T-helper 2 cell (primary cell): ENCODE measurements around the gene RAB3IL1.
A peak's percentile ranks its signal among the peaks of the same experiment; 100 is the strongest.

Source experiments
- DNase-seq, 5 experiments: peaks; one replicate each; pipeline versions ENCODE4 v3.0.0 to v3.0.0-alpha.2; 2012 to 2022

The RAB3IL1 gene

DNA sequence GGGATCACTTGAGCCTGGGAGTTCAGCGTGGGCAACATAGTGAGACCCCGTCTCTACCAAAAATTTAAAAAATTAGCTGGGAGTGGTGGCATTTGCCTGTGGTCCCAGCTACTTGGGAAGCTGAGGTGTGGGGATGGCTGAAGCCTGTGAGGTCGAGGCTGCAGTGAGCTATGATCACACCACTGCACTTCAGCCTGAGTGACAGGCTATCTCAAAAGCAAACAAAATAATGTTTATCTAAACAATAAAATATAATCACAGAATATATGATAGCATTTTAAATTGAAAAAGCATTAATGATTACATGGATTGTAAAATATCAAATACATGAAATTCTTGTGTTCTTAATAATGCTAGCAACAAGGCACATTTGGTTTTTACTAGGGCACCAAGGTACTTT, 35.5 kb upstream of the RAB3IL1 start:
- DNase-seq = no peak

DNA sequence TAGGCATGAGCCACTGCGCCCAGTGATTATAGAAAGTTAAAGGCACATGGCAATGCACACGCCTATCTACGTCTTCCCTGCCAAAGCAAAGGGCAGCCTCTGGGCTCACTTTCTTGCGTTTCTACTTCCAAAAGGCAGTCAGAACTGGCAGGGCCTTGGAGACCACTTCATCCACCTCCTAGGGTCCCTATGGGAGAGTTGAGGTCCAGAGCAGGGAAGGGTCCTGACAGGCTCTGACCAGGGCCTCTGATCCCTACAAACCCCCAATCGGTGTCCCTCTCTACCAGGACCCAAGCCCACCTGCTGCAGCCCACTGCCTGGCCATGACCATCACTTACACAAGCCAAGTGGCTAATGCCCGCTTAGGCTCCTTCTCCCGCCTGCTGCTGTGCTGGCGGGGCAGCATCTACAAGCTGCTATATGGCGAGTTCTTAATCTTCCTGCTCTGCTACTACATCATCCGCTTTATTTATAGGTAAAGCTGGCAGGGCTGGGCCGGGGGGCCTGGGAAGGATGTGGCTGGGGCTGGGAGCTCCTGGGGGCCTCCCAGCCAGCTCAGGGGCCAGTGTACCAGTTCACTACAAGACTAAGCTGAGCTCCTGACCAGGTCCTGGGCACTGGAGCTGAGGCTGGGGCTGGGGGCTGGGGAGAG, 34.2 kb upstream of the RAB3IL1 start:
- no peak for DNase-seq

DNA sequence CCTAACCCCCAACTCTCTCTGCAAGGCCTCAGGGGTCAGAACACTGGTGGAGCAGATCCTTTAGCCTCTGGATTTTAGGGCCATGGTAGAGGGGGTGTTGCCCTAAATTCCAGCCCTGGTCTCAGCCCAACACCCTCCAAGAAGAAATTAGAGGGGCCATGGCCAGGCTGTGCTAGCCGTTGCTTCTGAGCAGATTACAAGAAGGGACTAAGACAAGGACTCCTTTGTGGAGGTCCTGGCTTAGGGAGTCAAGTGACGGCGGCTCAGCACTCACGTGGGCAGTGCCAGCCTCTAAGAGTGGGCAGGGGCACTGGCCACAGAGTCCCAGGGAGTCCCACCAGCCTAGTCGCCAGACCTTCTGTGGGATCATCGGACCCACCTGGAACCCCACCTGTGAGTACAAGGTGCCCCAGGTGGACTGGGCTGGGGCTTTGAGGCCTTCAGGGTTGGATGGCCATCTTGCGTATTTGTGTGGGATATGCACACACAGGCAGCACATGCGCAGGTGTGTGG, 32.7 kb upstream of the RAB3IL1 start, which contains the start of gene BEST1:
BEST1 (plus strand) TSS at position 317 of the 513 bp plus-strand sequence. CDS start 1,456 bp downstream, outside the sequence.
- DNase-seq = no peak

DNA sequence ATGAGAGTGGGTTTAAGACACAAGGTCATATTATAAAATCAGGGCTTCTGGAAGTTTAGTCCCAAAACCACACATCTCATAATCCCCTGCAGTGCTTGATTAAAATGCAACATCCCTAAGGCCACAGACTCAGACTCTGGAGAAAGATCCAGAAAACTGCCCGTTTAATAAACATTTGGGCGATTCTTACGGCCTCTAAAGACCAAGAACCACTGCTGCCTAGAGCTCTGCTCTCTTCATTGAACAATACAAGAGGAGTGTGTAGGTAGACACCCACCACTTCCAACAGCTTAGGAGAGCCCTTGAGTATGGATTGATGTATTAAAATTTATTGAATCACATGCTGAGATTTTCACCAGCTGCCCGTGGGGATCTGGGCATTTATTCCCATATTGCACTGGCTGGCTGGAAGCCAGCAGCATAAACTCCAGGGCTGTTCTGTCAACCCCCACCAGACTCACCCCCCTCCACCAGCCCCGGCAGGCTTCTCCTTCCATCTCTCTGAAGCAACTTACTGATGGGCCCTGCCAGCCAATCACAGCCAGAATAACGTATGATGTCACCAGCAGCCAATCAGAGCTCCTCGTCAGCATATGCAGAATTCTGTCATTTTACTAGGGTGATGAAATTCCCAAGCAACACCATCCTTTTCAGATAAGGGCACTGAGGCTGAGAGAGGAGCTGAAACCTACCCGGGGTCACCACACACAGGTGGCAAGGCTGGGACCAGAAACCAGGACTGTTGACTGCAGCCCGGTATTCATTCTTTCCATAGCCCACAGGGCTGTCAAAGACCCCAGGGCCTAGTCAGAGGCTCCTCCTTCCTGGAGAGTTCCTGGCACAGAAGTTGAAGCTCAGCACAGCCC, 32.0 kb upstream of the RAB3IL1 start:
- DNase-seq = no peak

DNA sequence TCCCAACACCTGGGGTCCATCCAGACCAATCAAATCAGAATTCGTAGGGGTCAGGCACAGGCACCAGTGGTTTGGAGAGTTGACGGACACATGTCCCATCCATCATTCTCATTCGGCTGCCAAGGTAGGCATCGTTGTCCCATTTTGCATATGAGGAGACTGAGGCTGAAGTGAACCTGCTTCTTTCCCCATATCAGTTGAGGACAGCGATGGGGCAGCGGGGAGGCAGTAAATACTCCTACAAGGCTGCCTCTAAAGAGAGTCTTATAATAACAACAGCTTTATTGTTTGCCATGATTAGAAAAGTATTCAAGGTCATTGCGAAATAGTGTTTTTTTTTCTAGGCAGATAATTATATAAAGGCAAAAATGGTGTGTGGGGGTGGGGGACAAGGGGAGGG, 31.1 kb upstream of the RAB3IL1 start:
- no peak for DNase-seq

DNA sequence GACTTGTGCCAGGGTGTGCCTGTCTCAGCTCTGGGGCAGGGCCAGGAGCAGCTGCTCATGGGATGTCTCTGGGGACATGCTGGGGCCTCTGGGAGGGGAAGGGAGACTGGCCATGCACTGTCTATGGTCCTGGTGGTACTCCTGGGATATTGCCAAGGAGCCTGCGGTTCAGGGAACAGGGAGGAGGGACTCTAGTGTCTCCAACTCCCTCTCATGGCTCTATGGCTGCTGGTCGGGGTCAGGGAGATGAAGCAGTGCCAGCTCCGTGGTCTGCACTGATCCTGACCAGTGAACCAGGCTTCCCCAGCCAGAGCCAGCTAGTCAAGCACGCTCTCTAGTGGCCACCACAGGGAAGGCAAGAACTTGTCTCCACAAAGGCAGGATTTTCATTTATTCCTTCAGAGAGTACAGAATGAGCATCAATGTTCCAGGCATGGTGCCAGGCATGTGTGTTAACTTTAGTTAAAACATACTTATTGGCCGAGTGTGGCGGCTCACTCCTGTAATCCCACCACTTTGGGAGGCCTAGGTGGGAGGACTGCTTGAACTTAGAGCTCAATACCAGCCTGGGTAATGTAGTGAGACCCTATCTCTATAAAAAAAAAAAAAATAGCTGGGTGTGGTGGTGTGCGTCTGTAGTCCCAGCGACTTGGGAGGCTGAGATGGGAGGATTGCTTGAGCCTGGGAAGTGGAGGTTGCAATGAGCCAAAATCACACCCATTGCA, 30.3 kb upstream of the RAB3IL1 start:
- peak in 4 of 5 experiments; percentile 41 to 53 (median 43) for DNase-seq

DNA sequence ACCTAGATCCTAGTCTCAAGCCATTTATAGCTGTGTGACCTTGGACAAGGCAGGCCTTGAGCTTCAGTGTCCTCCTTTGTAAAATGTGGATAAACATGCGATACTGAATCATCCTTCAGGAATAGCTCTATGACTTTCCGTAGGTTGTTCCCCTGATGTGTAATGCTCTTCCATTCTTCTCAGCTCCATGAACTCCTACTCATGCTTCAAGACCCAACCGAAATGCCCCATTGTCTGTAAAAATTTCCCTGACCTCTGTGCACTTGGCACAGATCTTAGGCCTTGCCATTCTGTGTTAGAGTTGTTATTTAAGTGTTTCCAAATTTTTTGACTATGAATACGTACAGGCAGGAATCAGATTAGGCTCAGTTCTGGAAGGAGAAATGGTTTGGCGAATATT, 29.5 kb upstream of the RAB3IL1 start:
- no peak for DNase-seq

DNA sequence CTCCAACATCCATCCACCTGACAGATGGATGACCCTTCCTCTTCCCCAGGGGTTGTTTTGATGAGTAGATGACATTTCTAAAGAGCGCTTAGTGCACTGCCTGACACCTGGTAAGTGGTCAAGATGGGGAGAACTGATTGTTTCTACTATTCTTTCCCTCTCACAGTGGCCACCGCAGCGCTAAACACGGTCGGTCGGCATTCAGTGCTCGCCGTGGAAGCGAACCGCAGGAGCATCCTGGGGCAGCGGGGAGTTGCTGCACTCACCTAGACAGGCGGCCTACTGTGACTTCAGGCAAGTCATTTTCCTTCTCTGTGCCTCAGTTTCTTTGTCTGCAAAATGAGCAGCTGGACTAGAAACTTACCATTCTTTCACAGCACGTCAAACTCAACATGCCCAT, 27.8 kb upstream of the RAB3IL1 start:
- no peak for DNase-seq

DNA sequence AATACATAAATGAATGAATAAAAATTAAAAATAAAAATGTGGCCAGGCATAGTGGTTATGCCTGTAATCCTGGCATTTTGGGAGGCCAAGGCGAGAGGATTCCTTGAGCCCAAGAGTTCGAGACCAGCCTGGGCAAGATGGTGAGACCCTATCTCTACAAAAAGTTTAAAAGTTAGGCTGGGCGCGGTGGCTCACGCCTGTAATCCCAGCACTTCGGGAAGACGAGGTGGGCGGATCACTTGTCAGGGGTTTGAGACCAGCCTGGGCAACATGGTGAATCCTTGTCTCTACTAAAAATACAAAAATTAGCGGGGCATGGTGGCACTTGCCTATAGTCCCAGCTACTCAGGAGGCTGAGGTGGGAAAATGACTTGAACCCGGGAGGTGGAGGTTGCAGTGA, 23.1 kb upstream of the RAB3IL1 start:
- DNase-seq = no peak

DNA sequence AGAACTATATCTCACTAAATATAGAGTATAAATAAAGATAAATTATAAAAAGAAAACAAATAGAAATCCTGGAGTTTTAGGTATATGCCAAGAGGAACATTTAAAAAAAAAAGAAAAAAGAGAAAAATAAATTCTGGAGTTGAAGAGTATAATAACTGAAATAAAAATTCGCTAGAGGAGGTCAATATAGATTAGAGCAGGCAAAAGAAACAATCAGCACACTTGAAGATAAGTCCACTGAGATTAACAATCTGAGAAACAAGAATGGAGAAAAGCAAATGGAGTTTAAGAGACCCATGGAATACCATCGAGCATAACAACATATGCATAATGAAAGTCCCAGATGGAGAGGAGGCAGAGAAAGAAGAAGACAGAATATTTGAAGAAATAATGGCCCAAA, 18.5 kb upstream of the RAB3IL1 start:
- no peak for DNase-seq

DNA sequence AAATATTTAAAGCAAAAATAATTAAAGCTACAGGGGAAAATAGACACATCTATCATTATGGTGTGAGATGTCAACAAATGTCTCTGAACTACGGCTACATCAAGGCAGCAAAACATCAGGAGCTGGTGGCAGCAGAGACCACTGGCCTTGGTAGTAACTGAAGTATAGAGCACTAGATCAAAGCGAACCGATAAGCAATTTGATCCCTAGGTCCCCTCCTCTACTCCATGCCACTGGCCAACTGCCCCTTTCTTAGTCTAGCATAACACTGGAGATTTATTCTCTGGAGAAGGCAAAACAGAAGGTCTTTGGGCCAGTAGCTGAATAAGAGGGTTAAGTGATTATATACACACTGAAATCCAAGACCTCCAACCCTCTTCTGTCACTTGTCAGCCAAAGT, 13.6 kb upstream of the RAB3IL1 start:
- no peak for DNase-seq

DNA sequence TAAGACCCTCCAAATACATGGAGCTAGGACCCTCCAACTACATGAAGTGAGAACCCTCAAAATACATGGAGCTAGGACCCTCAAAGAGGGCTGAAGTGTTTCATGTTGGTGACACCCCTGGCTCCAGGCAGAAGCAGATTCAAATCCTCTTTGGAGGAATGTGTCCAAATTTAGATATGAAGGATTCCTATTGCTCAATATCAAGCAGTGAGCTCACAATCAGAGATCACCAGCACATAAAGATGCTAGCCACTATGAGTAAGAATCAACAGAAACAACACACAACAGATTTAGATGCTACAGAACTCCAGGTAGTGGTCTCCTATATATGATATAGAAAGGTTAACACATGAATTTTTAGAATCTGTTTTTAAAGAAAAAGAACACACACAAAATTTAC, 11.2 kb upstream of the RAB3IL1 start:
- DNase-seq = no peak

DNA sequence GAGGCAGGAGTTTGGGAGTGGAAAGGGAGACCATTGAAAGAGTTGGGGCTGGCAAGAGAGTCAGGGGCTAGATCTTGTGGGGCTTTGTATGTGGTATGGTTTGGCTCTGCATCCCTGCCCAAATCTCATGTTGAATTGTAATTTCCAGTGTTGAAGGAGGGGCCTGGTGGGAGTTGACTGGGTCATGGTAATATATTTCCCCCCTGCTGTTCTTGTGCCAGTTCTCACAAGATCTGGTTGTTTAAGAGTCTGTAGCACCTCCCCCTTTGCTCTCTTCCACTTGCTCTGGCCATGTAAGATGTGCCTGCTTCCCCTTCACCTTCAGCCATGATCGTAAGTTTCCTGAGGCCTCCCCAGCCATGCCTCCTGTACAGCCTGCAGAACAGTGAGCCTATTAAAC, 10.1 kb upstream of the RAB3IL1 start:
- no peak for DNase-seq

DNA sequence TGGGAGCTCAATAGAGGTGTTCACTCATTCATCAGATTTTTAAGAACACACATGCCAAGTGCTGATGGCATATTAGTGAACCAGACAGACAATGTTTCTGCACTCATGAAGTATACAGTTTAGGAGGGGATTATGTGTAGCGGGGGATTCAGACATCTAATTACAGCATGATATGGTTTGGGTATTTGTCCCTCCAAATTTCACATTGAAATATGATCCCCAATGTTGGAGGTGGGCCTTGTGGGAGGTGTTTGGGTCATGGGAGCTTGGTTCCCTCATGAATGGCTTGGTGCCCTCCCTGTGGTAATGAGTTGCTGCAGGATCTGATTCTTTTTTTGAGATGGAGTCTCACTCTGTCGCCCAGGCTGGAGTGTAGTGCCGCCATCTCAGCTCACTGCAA, 8.9 kb upstream of the RAB3IL1 start:
- no peak for DNase-seq

DNA sequence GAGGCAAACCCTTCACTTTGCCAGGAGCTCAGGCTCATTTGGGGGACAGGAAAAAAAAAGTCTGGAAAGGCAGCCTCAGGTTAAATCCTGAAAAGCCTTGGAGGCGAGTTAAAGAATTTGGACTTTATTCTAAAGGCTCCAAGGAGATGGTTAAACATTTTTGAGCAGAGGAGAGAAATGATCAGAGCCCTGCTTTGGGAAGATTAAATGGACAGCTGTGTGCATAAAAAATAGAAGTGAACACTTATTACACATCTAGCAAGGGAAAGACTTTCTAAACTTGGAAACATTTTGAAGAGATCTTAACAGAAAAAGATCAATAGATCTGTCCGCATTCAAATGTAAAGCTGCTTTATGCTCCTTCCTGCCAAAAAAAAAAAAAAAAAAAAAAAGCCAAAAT, 8.4 kb upstream of the RAB3IL1 start:
- DNase-seq = no peak

DNA sequence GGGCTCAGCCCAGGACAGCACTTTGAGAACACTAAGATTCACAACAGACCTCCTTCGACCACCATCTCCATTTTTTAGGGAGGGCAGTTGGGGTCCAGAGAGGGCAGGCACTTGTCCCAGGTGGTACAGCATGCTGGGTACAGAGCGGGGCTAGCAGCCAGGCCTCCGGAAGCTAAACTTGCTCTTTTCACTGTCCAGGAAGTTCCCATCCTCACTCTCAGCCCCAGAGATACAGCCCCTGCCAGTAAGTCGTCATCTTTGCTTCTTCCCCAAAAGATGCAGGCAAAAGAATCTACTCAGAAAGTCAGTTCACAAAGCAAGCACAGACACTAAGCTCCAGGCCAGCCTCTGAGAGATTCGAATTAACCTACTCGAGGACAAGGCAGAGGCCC, 6.7 kb upstream of the RAB3IL1 start:
- DNase-seq = no peak

DNA sequence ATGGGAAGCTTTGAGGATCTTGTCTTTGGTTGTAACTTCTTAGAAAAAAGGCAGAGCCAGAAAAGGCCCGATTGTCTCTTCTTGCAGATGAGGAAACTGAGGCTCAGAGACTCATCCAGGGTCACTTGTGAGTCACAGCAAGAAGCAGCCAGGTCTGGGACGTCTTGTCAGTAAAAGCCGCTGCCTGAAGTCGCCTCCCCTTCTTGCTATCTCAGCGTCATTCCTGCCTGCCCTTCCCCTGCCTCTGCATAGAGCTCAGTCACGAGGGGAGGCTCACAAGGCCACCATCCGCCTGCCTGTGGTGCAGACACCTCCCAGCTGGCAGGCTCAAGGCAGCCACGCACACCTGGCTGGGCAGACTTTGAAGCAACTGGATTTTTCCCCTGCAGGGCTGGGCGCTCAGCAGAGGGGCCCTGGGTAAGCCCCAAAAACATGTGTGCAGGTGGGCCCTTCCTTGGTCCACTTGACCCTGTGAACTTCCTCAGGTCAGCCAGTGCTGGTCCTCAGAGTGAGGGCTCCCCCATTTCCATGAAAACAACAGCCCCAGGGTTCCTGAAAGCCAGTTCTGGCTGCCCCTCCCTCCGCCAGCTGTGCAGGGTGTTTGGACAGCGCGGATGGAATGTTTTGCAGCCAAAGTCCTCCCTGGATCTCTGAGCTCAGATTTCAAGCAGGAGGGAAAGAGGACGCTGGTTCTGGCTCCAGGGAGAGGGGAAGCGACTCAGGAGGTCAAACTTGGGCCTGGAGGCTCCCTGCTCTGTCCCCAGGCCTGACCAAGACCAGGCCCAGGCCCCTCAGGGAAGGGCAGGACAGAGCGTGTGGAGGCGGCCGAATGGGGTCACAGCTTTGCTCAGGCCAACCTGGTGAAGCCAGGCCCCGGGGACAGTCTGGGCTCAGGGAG, 6.0 kb upstream of the RAB3IL1 start:
- DNase-seq = no peak

DNA sequence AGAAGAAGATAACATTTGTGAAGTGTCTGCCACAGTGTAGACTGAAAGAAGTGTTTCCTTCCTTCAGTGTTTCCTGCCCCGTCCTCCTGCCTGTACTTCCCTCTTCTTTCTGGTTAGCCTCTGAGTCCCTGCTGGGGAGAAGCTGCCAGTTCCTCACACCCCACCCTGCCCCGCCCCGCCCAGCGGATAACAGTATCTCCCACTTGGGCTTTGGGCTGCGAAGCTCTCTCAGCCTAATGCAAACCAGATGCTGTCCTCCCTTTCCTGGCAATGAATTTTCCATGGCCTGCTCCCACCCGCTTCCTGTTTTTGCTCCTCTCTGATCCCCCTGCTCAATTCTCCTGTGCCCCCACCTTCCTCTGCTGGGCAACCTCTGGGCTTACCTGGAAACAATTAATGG, 5.2 kb upstream of the RAB3IL1 start:
- no peak for DNase-seq

DNA sequence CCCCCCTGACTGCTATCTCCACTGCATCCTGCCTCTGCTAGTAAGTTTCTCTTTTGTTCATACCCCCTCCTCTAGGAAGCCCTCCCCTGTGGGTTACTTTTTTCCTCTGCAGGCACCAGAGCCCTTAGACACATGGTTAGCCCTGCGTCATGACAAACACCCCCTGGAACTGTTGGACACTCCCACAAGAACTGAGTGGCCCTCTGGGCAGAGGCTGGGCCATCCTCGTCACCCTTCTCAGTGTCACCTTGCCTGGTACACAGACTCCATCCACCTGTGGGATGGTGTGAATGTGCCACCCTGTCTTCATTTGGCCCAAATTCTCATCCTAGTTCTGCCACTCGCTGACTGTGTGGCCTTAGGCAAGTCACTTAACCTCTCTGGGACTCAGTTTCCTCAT, 4.1 kb upstream of the RAB3IL1 start:
- no peak for DNase-seq

DNA sequence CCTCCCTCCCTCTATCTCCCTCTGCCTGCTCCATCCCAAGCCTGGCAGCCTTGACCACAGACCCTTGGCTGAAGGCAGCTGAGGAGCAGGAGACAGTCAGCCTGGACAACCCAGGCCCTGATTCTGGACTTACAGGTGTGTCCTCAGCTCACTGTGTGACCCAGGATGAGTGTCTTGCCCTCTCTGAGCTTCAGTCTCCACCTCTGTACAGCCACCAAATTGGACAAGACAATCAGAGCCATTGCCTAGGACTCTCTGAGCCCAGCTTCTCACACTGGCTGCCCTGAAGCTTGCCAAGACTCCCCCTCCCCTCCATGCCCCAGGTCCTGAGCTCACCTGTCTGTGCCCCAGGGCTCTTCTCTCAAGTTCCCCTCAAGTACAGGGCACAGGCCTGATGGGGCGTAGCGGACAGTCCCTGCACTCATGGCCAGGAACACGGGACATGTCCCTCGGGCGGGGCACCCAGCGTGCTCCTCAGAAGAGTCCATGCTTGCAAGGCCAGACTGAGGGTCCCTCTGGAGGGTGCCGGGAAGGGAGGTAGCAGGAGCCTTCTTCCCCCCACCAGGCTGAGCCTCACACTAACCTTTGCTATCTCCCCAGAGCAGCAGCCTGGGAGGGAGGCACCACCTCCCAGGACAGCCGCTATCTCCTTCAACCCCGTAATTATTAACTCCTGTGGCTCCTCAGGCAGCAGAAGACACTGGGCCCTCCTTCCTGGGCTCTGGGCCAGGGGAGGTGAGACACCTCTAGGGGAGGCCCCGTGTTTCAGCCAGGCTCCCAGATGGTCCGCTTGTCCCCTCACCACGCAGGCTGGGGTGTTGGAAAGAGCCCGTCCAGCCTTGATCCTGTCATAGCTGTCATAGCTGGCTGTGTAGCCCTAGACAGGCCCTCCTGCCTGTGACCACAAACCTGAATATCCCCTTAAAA, 2.6 kb upstream of the RAB3IL1 start:
- no peak for DNase-seq
